Measurements from ENCODE around the gene GLT8D1.

DNA sequence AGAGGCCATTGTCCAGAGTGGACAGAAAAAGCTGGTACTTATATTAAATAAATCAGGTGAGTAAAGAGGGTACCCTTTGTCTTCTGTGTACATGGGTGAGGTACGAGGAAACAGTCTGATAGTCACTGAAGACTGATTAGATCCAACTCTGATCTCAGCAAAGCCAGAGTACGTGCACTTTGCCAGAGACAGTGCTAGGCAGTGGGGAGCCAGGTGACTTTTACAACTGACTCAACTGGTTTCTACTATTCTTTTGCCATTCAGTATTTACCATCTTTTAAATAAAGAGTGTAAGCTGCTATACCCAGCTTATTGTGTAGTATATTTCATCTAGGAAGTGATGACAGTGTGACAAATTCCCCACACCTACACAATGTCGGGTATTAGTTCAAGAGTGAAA, 16.4 kb downstream of the GLT8D1 start:
- no peak for TF ChIP-seq POLR2A (IDR thresholded peaks at IDR 0.05)
- TF ChIP-seq, protein P1, sequence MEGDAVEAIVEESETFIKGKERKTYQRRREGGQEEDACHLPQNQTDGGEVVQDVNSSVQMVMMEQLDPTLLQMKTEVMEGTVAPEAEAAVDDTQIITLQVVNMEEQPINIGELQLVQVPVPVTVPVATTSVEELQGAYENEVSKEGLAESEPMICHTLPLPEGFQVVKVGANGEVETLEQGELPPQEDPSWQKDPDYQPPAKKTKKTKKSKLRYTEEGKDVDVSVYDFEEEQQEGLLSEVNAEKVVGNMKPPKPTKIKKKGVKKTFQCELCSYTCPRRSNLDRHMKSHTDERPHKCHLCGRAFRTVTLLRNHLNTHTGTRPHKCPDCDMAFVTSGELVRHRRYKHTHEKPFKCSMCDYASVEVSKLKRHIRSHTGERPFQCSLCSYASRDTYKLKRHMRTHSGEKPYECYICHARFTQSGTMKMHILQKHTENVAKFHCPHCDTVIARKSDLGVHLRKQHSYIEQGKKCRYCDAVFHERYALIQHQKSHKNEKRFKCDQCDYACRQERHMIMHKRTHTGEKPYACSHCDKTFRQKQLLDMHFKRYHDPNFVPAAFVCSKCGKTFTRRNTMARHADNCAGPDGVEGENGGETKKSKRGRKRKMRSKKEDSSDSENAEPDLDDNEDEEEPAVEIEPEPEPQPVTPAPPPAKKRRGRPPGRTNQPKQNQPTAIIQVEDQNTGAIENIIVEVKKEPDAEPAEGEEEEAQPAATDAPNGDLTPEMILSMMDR (IDR thresholded peaks at IDR 0.05): no peak
